GM12878 (cell line): ENCODE data around the gene RAPGEF3. TPM values are rescaled to one million over a fixed set of nuclear protein-coding genes. Genes with fewer than 3 reads are reported as not detected.

ENCODE experiments used
- ASH2L ChIP-seq: fragments of 300-600, 200-600 bp; sonication (generic); IDR thresholded peaks from 2 replicates; pipeline ENCODE4 v1.6.1; 2017; ENCODE audit warnings: low read depth, mild to moderate bottlenecking, borderline replicate concordance
- BMI1 ChIP-seq: fragments of 450-650 bp; IDR thresholded peaks from 2 replicates; pipeline ENCODE4 v1.6.1; 2016; ENCODE audit warnings: mild to moderate bottlenecking, moderate library complexity, borderline replicate concordance
- CEBPB ChIP-seq, 2 experiments: fragments of 150-350 bp in 1 of 2; IDR thresholded peaks; 2 replicates each; pipeline ENCODE4 v1.6.1; 2012 to 2014; ENCODE audit warnings: low read depth in 2 of 2, low read length in 2 of 2, borderline replicate concordance in 1 of 2, inconsistent platforms in 1 of 2
- CHD2 ChIP-seq: IDR thresholded peaks from 2 replicates; pipeline ENCODE4 v1.6.1; 2011; ENCODE audit warnings: low read depth, low read length, improper control_type of control experiment, borderline replicate concordance
- CREB1 ChIP-seq: IDR thresholded peaks from 2 replicates; pipeline ENCODE4 v1.6.1; 2012; ENCODE audit warnings: low read depth, mild to moderate bottlenecking, inconsistent platforms
- DPF2 ChIP-seq: fragments of 450-650 bp; IDR thresholded peaks from 2 replicates; pipeline ENCODE4 v1.6.1; 2017; ENCODE audit warnings: mild to moderate bottlenecking
- FOXM1 ChIP-seq: IDR thresholded peaks from 2 replicates; pipeline ENCODE4 v1.6.1; 2012; ENCODE audit warnings: low read depth, mild to moderate bottlenecking, inconsistent platforms, low read length, moderate library complexity
- IKZF2 ChIP-seq, 2 experiments: fragments of 450-650 bp; IDR thresholded peaks; 2 replicates each; pipeline ENCODE4 v1.6.1; 2017; ENCODE audit warnings: mild to moderate bottlenecking in 2 of 2, moderate library complexity in 2 of 2
- KDM1A ChIP-seq: fragments of 200-600 bp; sonication (generic); IDR thresholded peaks from 2 replicates; pipeline ENCODE4 v1.6.1; 2016; ENCODE audit warnings: borderline replicate concordance
- MXI1 ChIP-seq: fragments of 150-350 bp; IDR thresholded peaks from 2 replicates; pipeline ENCODE4 v1.6.1; 2011; ENCODE audit warnings: low read depth, mild to moderate bottlenecking, inconsistent platforms, low read length, improper control_type of control experiment
- NFIC ChIP-seq: IDR thresholded peaks from 2 replicates; pipeline ENCODE4 v1.6.1; 2012; ENCODE audit warnings: low read depth, mild to moderate bottlenecking, inconsistent platforms, low read length, moderate library complexity
- NFYA ChIP-seq: IDR thresholded peaks from 2 replicates; pipeline ENCODE4 v1.6.1; 2011; ENCODE audit warnings: low read depth, mild to moderate bottlenecking, low read length, improper control_type of control experiment, borderline replicate concordance
- NR2C1 ChIP-seq: fragments of 450-650 bp; IDR thresholded peaks from 2 replicates; pipeline ENCODE4 v1.6.1; 2017; ENCODE audit warnings: antibody characterized with exemption, mild to moderate bottlenecking, moderate library complexity
- POLR2A ChIP-seq: IDR thresholded peaks from 2 replicates; pipeline ENCODE4 v1.6.1; 2011; ENCODE audit warnings: low read depth, mild to moderate bottlenecking, low read length
- RBBP5 ChIP-seq: fragments of 200-600 bp; sonication (generic); conservative IDR thresholded peaks from 2 replicates; pipeline ENCODE4 v1.6.1; 2016
- RFX5 ChIP-seq: IDR thresholded peaks from 2 replicates; pipeline ENCODE4 v1.6.1; 2011; ENCODE audit warnings: low read depth, low read length, improper control_type of control experiment
- RUNX3 ChIP-seq: IDR thresholded peaks from 2 replicates; pipeline ENCODE4 v1.6.1; 2012; ENCODE audit warnings: low read length, inconsistent platforms
- SMAD1 ChIP-seq: fragments of 450-650 bp; IDR thresholded peaks from 2 replicates; pipeline ENCODE4 v1.6.1; 2018; ENCODE audit warnings: mild to moderate bottlenecking, low read depth; ENCODE audit not compliant: partially characterized antibody
- WRNIP1 ChIP-seq: IDR thresholded peaks from 2 replicates; pipeline ENCODE4 v1.6.1; 2011; ENCODE audit warnings: low read depth, low read length, improper control_type of control experiment, borderline replicate concordance
- YY1 ChIP-seq: IDR thresholded peaks from 2 replicates; pipeline ENCODE4 v1.6.1; 2011; ENCODE audit warnings: low read depth, mild to moderate bottlenecking, low read length
- ZNF622 ChIP-seq: fragments of 450-650 bp; IDR thresholded peaks from 2 replicates; pipeline ENCODE4 v1.6.1; 2017; ENCODE audit warnings: mild to moderate bottlenecking, inconsistent platforms
- ZNF687 ChIP-seq: fragments of 450-650 bp; IDR thresholded peaks from 2 replicates; pipeline ENCODE4 v1.6.1; 2017; ENCODE audit warnings: mild to moderate bottlenecking, moderate library complexity
- ZZZ3 ChIP-seq: IDR thresholded peaks from 2 replicates; pipeline ENCODE4 v1.6.1; 2011; ENCODE audit warnings: low read depth; ENCODE audit not compliant: control insufficient read depth, insufficient read length
- polyA plus RNA-seq, 11 experiments: library from polyadenylated mRNA; depleted of rRNA in 4 of 11; unstranded in 6 of 11; stranded (reverse) in 5 of 11; fragments of >200 nt; fragmentation: Nextera tagmentation in 4 of 11; fragmentation: Illumina TruSeq in 1 of 11; extraction: Ambion mirVana in 4 of 11; extraction: Trizol in 1 of 11; gene quantifications; 1 replicate in 1 of 11; 2 replicates in 10 of 11; pipeline versions ENCODE4 v1.2.1 to v1.2.3, GENCODE V29; 2011 to 2016; ENCODE audit warnings: inconsistent platforms in 2 of 11, missing spikeins in 2 of 11, low read depth in 1 of 11
- total RNA-seq, 4 experiments: library from RNA; depleted of rRNA in 3 of 4; stranded (reverse); fragments of >200 nt in 3 of 4; fragmentation: Illumina TruSeq in 1 of 4; extraction: Trizol in 1 of 4; gene quantifications; 2 replicates each; pipeline versions ENCODE4 v1.2.1 to v1.2.3, GENCODE V29; 2013 to 2021
- TF ChIP-seq, protein P1 (sequence below): IDR thresholded peaks from 2 replicates; pipeline ENCODE4 v1.6.1; 2012; ENCODE audit warnings: improper control_type of control experiment, low read depth, low read length; ENCODE audit not compliant: insufficient replicate concordance
- TF ChIP-seq, protein P2 (sequence below): IDR thresholded peaks from 2 replicates; pipeline ENCODE4 v1.6.1; 2012; ENCODE audit warnings: low read depth, low read length, improper control_type of control experiment

The RAPGEF3 gene
- total and polyA plus RNA-seq, 10 of the 15 experiments (the other 5 are each of a cell fraction or from before 2014, with no cell fraction given): 0.02 to 0.92 (median 0.31) TPM; not detected in 2

DNA sequence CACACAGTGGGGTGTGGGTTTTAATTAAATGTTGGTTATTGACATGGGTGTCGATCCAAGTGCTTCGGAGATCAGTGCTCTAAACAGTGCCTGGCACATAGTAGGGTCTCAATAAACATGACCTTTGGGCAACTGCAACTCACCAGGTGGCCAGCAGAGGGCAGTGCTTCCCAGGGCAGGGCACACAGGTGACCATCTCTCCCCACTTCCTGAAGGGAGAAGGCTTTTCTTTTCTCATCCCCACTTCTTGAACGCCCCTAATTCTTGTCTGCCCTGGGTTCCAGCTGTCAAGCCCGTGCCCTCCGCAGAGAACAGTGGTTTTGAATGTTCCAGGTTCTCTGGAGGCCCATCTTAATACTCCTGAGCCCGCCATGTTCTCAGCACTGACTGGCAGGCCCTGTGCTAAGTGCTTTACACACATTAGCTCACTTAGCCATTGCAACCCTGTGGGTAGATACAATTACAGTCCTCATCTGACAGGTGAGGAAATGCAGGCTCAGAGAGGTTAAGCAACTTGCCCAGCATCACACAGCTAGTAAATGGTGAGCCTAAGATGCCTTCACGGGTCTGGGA lies 16.3 kb downstream of the RAPGEF3 start (continued):
- no peak for TF ChIP-seq FOXM1
- no peak for TF ChIP-seq IKZF2 (IDR thresholded peaks at IDR 0.05)
- no peak for TF ChIP-seq KDM1A
- TF ChIP-seq NFIC: no peak
- TF ChIP-seq SMAD1: no peak
- TF ChIP-seq RFX5: no peak
- no peak for TF ChIP-seq CEBPB (IDR thresholded peaks at IDR 0.05; ENCODE audit: borderline replicate concordance in 1 of 2, low read depth in 2 of 2, low read length in 2 of 2)
- TF ChIP-seq RUNX3: peak; percentile 49
- TF ChIP-seq ZZZ3: no peak
- TF ChIP-seq NFYA: no peak
- peak; percentile 98 for TF ChIP-seq DPF2
- no peak; the same call in 1 of the 2 replicates for TF ChIP-seq ZNF622
- TF ChIP-seq WRNIP1: peak; percentile 100
- TF ChIP-seq POLR2A: no peak
- no peak for TF ChIP-seq MXI1
- TF ChIP-seq, protein P1, sequence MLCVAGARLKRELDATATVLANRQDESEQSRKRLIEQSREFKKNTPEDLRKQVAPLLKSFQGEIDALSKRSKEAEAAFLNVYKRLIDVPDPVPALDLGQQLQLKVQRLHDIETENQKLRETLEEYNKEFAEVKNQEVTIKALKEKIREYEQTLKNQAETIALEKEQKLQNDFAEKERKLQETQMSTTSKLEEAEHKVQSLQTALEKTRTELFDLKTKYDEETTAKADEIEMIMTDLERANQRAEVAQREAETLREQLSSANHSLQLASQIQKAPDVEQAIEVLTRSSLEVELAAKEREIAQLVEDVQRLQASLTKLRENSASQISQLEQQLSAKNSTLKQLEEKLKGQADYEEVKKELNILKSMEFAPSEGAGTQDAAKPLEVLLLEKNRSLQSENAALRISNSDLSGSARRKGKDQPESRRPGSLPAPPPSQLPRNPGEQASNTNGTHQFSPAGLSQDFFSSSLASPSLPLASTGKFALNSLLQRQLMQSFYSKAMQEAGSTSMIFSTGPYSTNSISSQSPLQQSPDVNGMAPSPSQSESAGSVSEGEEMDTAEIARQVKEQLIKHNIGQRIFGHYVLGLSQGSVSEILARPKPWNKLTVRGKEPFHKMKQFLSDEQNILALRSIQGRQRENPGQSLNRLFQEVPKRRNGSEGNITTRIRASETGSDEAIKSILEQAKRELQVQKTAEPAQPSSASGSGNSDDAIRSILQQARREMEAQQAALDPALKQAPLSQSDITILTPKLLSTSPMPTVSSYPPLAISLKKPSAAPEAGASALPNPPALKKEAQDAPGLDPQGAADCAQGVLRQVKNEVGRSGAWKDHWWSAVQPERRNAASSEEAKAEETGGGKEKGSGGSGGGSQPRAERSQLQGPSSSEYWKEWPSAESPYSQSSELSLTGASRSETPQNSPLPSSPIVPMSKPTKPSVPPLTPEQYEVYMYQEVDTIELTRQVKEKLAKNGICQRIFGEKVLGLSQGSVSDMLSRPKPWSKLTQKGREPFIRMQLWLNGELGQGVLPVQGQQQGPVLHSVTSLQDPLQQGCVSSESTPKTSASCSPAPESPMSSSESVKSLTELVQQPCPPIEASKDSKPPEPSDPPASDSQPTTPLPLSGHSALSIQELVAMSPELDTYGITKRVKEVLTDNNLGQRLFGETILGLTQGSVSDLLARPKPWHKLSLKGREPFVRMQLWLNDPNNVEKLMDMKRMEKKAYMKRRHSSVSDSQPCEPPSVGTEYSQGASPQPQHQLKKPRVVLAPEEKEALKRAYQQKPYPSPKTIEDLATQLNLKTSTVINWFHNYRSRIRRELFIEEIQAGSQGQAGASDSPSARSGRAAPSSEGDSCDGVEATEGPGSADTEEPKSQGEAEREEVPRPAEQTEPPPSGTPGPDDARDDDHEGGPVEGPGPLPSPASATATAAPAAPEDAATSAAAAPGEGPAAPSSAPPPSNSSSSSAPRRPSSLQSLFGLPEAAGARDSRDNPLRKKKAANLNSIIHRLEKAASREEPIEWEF: no peak
- TF ChIP-seq NR2C1: no peak
- no peak for TF ChIP-seq ASH2L
- TF ChIP-seq RBBP5: no peak
- no peak for TF ChIP-seq BMI1
- TF ChIP-seq CREB1: no peak
- no peak for TF ChIP-seq CHD2
- TF ChIP-seq, protein P2, sequence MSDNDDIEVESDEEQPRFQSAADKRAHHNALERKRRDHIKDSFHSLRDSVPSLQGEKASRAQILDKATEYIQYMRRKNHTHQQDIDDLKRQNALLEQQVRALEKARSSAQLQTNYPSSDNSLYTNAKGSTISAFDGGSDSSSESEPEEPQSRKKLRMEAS: no peak
- TF ChIP-seq YY1: peak; percentile 71
- TF ChIP-seq ZNF687: no peak
